ENCODE measurements around the gene EPSTI1. TPM values are rescaled to one million over a fixed set of nuclear protein-coding genes. Genes with fewer than 3 reads are reported as not detected.

EPSTI1 gene
- total RNA-seq, 1 experiment from 2014 or later, result 0.69 TPM

DNA sequence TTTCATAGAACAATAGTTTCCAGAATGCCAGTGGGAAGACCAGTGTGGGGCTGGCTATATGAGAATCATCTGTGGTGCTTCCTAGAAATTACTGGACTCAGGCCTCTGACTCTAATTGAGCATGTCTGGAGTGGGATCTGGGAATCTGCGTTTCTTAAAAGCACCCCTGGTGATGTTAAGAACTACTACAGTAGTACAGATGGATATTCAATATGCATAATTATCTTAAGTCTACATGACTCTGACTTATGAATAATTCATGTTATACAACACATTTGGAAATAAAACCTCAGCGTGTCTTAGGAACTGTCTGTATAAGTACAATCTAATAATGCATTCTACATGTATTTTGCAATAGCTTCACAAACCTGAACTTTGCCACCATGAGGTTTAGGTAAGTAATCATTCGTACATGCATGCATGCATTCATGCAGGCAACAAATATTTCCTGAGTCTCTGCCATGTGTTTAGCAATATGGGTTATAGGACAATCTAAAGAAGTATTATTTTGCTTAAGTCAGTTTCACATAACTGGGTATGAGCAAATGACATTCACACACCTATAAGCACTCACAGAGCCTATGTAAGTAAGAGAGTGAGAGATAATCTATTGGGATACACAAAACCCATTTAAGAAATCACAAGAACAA, 62.0 kb downstream of the EPSTI1 start:
- no peaks in the 10 kb centered on the region for H3K4me1 ChIP-seq (ENCODE audit: control insufficient read depth, insufficient read depth, low read length)
- ChIA-PET CTCF (no interaction called here), POLR2A (interaction anchor here (0.6 kb wide), 1 partner anchor 23 kb away, joined by 4 read pairs; no protein-coding TSS in a partner anchor)
- no peak for ATAC-seq
- no peaks in the 10 kb centered on the region for H3K36me3 ChIP-seq (ENCODE audit: control insufficient read depth, insufficient read depth, low read length)
- H3K9me3 ChIP-seq (ENCODE audit: control insufficient read depth, insufficient read depth, low read depth, low read length), result no peaks in the 10 kb centered on the region
- BruUV-seq (replicated peaks), result no TSS peak
- no peak for TF ChIP-seq TCF7L2 (IDR thresholded peaks at IDR 0.05; ENCODE audit: low read depth, low read length)
- TF ChIP-seq, protein P1, sequence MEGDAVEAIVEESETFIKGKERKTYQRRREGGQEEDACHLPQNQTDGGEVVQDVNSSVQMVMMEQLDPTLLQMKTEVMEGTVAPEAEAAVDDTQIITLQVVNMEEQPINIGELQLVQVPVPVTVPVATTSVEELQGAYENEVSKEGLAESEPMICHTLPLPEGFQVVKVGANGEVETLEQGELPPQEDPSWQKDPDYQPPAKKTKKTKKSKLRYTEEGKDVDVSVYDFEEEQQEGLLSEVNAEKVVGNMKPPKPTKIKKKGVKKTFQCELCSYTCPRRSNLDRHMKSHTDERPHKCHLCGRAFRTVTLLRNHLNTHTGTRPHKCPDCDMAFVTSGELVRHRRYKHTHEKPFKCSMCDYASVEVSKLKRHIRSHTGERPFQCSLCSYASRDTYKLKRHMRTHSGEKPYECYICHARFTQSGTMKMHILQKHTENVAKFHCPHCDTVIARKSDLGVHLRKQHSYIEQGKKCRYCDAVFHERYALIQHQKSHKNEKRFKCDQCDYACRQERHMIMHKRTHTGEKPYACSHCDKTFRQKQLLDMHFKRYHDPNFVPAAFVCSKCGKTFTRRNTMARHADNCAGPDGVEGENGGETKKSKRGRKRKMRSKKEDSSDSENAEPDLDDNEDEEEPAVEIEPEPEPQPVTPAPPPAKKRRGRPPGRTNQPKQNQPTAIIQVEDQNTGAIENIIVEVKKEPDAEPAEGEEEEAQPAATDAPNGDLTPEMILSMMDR (IDR thresholded peaks at IDR 0.05), result no peak
- TF ChIP-seq SIN3A (IDR thresholded peaks at IDR 0.05; ENCODE audit: borderline replicate concordance, insufficient read depth, low read depth, low read length), result no peak
- no peak for TF ChIP-seq POLR2AphosphoS5 (IDR thresholded peaks at IDR 0.05; ENCODE audit: low read depth, low read length)
- TF ChIP-seq, protein P2, sequence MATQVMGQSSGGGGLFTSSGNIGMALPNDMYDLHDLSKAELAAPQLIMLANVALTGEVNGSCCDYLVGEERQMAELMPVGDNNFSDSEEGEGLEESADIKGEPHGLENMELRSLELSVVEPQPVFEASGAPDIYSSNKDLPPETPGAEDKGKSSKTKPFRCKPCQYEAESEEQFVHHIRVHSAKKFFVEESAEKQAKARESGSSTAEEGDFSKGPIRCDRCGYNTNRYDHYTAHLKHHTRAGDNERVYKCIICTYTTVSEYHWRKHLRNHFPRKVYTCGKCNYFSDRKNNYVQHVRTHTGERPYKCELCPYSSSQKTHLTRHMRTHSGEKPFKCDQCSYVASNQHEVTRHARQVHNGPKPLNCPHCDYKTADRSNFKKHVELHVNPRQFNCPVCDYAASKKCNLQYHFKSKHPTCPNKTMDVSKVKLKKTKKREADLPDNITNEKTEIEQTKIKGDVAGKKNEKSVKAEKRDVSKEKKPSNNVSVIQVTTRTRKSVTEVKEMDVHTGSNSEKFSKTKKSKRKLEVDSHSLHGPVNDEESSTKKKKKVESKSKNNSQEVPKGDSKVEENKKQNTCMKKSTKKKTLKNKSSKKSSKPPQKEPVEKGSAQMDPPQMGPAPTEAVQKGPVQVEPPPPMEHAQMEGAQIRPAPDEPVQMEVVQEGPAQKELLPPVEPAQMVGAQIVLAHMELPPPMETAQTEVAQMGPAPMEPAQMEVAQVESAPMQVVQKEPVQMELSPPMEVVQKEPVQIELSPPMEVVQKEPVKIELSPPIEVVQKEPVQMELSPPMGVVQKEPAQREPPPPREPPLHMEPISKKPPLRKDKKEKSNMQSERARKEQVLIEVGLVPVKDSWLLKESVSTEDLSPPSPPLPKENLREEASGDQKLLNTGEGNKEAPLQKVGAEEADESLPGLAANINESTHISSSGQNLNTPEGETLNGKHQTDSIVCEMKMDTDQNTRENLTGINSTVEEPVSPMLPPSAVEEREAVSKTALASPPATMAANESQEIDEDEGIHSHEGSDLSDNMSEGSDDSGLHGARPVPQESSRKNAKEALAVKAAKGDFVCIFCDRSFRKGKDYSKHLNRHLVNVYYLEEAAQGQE (IDR thresholded peaks at IDR 0.05; ENCODE audit: insufficient read depth in 1 of 2, low read depth in 2 of 2, low read length in 1 of 2), result no peak
- in situ Hi-C loops (cut with HindIII; ENCODE audit: low pct_unique_long_range_greater_than_20kb, low sequenced_read_pairs), result no loop called here
- DNase-seq (ENCODE audit: low read depth, low spot score), result no peak
- no peak overlapping the region for H3K4me3 ChIP-seq (ENCODE audit: low read depth in 2 of 2, low read length in 2 of 2)
- no peak overlapping the region for H3K27ac ChIP-seq (ENCODE audit: low read length)
- H3K27me3 ChIP-seq (ENCODE audit: control insufficient read depth, insufficient read depth, low read length), result no peaks in the 10 kb centered on the region
- intact Hi-C loops (cut with micrococcal nuclease; ENCODE audit: unreplicated experiment), result no loop called here

DNA sequence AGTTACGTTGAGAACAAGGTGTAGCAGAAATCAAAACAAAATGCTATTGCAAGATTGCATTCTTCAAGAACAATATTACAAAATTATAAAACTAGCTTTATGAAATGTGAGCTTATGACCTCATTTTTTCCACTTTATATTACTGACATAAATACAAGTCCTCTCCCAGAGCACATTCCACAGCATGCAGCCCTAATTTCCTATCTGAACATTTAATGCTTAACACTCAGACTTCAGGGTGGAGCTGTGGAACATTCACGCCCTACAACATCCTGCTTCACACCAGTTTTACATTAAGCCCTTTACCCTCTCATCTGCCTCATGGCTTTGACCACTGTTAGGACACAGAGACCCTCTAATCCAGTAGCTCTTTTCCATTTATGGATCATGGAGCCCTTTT, 65.5 kb downstream of the EPSTI1 start:
- intact Hi-C loops (cut with micrococcal nuclease; ENCODE audit: unreplicated experiment), result no loop called here
- CTCF ChIA-PET, result no interaction called here
- no TSS peak for BruUV-seq (replicated peaks)
- Histone ChIP-seq H3K4me1 (ENCODE audit: control insufficient read depth, insufficient read depth, low read length) (no peaks in the 10 kb centered on the region), H3K27me3 (ENCODE audit: control insufficient read depth, insufficient read depth, low read length) (no peaks in the 10 kb centered on the region), H3K4me3 (ENCODE audit: low read depth in 2 of 2, low read length in 2 of 2) (no peak overlapping the region), H3K27ac (ENCODE audit: low read length) (no peak overlapping the region), H3K9me3 (ENCODE audit: control insufficient read depth, insufficient read depth, low read depth, low read length) (no peaks in the 10 kb centered on the region), H3K36me3 (ENCODE audit: control insufficient read depth, insufficient read depth, low read length) (no peaks in the 10 kb centered on the region)
- POLR2A ChIA-PET, result no interaction called here
- no peak for DNase-seq (ENCODE audit: low read depth, low spot score)
- in situ Hi-C loops (cut with HindIII; ENCODE audit: low pct_unique_long_range_greater_than_20kb, low sequenced_read_pairs), result no loop called here
- no peak for ATAC-seq
- TF ChIP-seq TCF7L2 (IDR thresholded peaks at IDR 0.05; ENCODE audit: low read depth, low read length) (no peak), SIN3A (IDR thresholded peaks at IDR 0.05; ENCODE audit: borderline replicate concordance, insufficient read depth, low read depth, low read length) (no peak), POLR2AphosphoS5 (IDR thresholded peaks at IDR 0.05; ENCODE audit: low read depth, low read length) (no peak)
- TF ChIP-seq, protein P1 (IDR thresholded peaks at IDR 0.05), result no peak
- TF ChIP-seq, protein P2 (IDR thresholded peaks at IDR 0.05; ENCODE audit: insufficient read depth in 1 of 2, low read depth in 2 of 2, low read length in 1 of 2), result no peak
